ENCODE results near the gene STRIP2.
"Not testable (repeated sequence)": the region's sequence is repeated elsewhere in the genome, so short reads cannot be mapped to it uniquely, and the experiment has no call there.

Gene STRIP2

GRCh38 chr7:129433847-129434674, at the start of gene STRIP2:
STRIP2 (plus strand) TSS chr7:129434432; CDS start chr7:129434473, 41 bp downstream.
- peak; percentile 42 for DNase-seq

DNA sequence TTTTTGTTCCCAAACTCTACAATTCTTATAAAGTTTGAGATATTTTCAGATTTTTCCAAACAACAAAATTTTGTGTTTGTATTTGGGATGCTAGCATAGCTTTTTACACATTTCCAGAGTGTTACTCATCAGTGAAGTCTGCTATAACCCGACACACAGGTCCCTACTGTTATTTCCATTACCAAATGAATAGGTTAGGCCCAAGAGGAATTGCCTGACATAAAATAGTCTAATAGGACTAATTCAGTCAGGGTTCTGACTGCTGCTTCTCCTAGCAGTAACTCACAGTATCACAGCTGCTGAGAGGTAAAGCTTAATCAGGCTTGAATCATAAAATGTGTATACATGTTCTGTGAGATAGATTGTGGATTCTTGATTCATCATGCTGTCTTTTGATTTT, 49.1 kb upstream of the STRIP2 start:
- no peak for DNase-seq

GRCh38 chr7:129385598-129385997, 48.6 kb upstream of the STRIP2 start:
- no peak for DNase-seq

DNA sequence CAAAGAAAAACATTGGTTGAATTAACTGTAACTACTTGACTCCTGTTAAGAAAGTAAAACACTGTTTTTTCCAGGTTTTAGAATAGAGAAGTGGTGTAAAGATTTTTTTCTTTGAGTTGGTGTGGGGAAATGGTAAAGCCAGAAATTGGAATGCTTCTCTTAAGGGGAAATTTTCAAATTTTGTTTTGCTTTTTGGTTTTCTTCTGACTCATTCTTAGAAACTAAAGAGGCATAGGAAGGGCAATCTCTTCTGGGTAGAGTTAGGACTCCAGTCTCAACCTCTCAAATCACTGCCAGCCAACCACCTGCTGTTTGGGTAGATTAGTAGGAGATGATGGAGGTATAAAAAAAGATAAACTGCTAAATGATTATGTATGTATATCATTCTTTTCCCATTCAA, 47.7 kb upstream of the STRIP2 start:
- DNase-seq: no peak

- DNase-seq: no peak
Observed at GRCh38 chr7:129387537-129387936, 46.7 kb upstream of the STRIP2 start.

DNA sequence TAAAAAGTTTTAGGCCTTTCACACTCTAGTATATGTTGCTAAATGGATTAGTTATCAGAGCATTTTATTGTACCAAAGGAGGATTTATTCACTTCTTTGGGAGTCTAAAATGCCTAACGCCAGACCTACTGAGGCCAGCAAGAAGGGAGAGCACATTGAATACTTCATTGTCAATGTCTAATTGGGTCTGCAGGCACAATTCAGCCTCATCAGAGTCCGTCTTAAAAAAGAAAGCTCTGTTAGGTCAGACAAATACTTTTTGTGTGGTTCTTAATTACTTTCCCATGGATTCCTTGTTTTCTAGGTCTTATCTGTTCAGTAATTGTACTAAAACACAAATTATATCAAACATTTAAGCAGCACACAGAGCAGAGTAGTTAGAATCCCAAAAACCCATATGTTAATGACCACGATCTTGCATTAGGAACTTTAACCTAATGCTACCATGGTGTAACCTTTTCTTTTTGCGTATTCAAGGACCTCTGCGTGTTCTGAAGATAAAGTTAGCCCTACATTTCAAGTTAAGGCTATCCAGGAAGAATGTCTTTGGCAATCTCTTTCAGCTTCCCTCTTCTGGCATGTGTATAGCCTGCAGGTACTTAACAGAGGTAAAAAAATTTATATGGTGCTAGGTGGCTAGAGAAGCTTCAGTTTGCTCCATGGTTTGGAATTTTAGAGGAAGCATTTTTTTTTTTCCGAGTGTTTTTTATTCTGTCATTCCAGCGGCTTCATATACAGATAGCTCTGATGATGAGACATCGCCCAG, 45.7 kb upstream of the STRIP2 start:
- DNase-seq: no peak

GRCh38 chr7:129389829-129390228, 44.4 kb upstream of the STRIP2 start:
- no peak for DNase-seq

- no peak for DNase-seq
Observed at GRCh38 chr7:129390314-129390713, 43.9 kb upstream of the STRIP2 start.

DNA sequence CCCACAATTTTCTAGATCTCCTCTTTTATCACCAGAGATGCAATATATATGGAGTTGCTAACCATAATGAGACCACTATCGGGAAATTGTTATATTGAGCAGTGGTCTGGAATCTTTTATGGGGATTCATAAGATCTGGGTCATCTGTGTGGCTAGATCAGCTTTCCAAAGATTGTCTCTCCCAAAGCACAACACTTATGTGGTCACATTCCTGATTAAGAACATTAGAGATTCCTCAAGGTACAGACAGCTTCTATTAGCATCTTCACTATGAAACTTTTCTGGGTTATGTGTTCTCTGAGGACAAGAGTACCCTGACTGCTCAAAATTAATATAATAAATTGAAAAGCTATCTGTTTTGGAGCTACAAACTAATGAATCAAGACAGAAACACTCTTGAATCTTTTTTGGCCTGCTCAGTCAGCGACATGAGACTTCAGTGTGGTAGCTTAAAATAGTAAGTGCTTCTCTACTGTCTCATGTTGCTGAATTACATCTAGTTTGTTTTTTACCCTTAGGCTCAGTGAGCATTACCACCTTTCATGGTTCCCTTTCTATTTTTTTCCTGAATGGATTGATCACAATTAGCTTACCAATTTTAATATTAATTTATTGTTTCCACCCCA, 42.6 kb upstream of the STRIP2 start:
- DNase-seq: no peak

DNA sequence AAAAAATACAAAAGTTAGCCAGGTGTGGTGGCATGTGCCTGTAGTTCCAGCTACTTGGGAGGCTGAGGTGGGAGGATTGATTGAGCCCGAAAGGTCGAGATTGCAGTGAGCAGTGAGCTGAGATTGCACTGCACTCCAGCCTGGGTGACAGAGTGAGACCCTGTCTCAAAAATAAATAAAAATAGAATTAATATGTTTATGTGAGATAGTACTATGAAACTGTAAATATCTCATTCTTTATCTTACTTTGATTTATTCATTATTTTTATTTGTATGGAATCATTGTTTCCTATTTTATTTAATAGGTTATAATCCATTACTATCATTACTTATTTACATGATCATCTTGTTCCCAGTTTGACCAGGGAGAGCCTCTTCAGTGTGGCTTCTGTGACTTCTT, 41.0 kb upstream of the STRIP2 start:
- no peak for DNase-seq

DNA sequence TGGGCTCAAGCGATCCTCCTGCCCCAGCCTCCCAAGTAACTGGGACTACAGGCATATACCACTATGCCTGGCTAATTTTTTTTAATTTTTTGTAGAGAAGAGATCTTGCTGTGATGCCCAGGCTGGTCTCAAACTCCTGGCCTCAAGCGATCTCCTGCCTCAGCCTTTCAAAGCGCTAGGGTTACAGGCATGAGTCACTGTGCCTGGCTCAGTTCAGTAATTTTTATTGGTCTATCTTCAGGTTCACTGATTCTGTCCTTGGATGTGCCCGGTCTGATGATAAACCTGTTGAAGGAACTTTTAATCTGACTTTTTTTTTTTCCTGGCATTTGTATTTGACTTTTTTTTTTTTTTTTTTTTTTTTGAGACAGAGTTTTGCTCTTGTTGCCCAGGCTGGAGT, 40.1 kb upstream of the STRIP2 start:
- no peak for DNase-seq

DNA sequence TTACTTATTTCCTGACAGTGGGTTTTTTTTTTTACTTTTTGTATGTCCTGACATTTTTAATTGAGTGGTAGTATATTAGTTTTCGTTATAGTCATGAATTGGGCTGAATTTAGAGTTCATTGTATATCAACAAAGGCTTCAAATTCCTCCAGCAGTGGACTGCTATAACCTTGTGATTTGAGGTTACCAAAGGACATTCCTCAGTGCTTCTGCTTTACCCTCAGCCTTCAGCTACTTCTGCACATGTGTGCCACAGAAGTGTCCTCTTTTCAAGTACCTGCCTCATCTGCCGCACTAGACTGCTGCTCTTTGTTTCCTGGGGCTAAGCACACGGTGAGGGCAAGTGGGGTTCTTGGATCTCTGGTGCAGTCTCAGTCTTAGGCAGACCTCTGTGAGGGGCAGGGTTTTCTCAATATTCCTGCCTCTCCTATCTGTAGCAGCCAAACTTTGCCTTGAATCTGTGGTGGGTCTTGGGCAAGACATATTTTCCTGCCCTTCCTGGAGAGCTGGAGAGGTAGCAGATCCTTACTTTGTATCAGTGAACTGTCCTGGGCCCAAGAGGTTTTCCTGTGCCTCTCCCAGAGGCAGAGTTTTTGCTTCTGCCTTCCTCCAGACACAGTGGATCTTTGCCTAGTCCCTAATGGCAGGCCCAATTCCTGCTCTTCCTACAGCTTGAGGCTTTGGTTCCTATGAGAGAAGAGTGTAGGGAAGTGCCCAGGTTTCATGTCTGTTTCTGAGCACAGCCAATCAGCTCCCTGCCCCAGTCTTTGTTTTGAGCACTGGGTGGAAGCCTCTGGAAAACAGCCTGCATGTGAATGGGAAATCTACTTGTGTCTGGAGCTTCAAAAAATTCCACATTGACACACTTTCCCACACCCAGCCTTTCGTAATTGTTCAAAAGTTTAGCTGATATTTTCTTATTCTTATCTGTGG, 39.0 kb upstream of the STRIP2 start:
- DNase-seq: no peak

GRCh38 chr7:129401228-129401966, 32.8 kb upstream of the STRIP2 start:
- DNase-seq: no peak

DNA sequence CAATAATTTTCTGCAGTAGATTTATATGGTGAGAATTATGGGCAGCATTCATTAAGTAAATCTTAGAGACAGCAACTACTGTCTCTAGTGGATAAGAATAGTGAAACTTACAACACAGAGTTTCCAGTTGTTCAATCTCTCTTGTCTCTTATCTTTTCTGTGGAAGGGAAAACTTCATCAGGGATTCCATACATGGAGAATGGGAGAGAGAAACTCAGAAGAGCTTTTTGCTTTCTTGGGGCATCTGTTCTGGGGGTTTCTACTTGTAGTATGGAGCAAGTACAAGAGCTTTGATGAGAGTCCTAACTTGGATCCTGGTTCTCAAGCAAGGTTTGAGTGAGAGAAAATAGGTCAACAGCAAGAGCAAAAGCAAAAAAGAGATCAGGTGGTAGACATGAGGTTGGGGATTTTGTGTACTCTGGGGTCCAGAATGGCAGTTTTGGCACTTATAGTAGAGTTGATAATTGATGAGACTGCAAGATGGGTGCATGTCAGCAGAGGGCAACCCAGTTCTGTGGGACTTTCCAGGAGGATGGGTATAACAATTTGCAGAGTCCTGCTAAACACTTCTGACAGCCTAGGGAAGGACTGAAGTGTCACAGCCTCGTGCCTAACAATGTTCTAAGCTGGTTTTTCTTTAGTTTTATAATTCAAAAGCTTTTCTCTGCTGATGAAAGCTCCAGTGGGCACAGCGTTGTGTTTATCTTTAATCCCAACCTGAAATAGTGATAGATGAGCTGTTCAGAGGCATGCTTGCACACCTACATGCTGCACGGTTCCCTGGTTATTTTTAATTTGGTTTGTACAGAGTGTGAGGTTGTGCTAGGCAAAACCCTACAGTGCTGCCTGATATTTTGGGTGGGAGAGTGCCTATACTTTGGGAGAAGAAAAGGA, 32.0 kb upstream of the STRIP2 start:
- no peak for DNase-seq

GRCh38 chr7:129405527-129405926, 28.7 kb upstream of the STRIP2 start:
- DNase-seq: no peak

DNA sequence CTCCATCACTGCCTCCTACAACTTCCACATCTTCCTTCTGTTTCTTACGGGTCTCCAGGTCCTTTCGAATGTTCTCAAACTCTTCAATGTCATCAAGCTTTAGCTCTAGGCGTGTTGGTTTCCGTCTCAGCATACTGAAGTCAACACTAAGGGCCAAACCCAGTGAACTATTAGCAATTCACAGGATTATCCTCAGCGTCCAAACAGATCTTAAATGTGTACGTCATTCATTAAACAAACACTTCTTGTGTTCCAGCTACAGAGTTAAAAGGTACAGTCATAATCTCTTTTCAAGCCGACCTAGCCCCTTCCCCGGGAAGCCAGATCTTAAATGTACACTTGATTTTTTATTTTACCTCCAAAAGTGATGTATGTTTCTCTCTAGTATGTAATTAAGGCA, 24.0 kb upstream of the STRIP2 start:
- DNase-seq: not testable (repeated sequence)

DNA sequence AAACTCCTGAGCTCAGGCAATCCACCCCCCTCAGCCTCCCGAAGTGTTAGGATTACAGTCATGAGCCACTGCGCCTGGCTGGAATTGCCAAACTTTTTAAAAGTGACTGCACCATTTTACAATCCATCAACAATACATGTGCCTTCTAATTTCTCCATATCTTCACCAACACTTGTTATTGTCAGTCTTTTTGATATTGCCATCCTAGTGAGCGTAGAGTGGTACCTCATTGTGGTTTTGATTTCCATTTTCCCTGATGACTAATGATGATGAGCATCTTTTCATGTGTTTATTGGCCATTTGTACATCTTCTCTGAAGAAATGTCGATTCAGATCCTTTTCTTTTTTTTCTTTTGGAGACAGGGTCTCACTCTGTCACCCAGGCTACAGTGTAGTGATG, 21.7 kb upstream of the STRIP2 start:
- DNase-seq: no peak

DNA sequence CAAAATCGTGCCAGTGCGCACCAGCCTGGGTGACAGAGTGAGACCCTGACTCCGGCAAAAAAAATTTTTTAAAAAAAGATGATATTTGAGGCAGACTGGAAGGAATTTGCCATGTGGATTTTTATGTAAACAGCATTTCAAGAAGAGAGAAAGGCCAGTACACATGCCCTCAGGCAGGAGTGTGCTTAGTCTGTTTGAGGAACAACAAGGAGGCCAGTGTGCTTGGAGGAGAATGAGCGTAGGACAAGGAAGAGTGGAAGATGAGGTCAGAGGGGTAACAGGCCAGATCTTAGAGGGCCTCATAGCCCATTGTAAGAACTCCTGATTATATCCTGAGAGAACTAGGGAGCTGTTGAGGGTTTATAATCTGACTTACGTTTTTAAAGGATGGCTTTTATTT, 17.2 kb upstream of the STRIP2 start:
- no peak for DNase-seq

DNA sequence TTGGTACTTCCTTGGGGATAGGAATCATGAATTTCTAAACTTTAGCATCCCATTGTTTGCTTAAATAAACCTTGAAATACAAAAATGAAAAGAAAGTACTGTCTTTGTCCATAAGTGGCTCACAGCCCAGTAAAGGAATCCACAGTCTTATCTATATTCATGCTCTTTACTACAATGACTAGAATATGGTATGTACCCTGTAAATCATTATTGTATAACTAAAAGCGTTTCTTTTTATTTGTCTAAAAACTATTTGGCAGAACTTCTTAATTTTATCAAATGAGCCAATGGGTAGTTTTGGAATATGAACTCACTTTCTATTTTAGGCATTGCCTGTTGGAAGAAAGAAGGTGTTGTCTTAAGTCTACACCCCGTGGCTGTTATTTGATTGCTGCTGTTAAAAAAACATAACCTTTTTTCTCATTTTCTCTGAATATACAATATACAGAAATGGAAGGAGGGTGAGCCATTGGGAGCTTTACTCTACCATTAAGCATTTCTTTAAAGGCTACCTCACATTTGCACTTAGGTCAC, 12.4 kb upstream of the STRIP2 start:
- no peak for DNase-seq

GRCh38 chr7:129422727-129423126, 11.5 kb upstream of the STRIP2 start:
- no peak for DNase-seq

Measured in NCI-H2081 treated with DMSO at 0.1 percent for 48 hours (cell line).